Nasal cavity respiratory epithelium epithelial cell of viscerocranial mucosa (primary cell): Measurements from ENCODE around the gene TAF1D. TPM values are rescaled to one million over a fixed set of nuclear protein-coding genes. Genes with fewer than 3 reads are reported as not detected.

Experiments used
- total RNA-seq: library from RNA; depleted of rRNA; stranded (reverse); fragments of >200 nt; gene quantifications from 2 replicates; pipeline ENCODE4 v1.2.3, GENCODE V29; 2014

TAF1D gene
- 153 and 225 TPM in 2 replicates for total RNA-seq

DNA sequence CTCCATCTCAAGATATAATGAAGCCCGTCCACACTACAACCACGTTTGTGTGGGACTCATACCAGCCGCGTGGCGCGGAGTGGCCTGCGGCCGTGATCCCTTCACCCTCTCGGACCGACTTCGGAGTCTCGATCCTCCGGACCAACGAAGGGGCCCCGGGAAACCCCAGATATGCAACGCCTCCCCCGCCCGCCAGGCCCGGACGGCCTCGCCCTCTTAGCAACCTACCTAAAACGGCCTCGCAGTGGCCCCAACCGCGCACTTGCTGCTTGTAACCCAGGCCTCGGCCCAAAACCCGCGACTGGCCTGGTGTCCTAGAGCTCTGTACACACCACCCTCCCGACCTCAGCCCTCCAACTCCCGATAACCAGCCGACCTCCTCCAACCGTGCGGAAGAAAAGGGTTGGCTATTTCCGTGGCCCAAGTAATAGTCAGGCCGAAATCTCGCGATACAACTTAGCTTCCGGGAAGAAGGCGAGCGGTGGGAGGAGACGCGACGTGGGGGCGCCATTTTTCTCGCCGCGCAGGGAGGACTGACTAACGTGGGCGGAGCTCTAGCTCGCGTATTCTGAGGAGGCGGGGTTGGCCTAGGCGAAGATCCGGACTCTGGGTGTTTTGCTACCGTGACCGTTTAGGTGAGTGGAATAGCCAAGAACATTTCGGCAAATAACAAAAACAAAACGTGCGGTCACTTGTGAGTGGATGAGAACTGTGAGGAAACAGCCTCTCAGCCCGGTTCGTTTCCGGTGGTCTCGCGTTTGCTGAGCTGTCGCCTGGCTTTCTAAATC lies at the start of gene TAF1D, which contains the start of gene C11orf54:
TAF1D (minus strand) TSS at position 402 of the 788 bp plus-strand sequence. CDS start 2,191 bp downstream, outside the sequence.
C11orf54 (plus strand) TSS at position 579 of the 788 bp plus-strand sequence. CDS start 5,722 bp downstream, outside the sequence.

DNA sequence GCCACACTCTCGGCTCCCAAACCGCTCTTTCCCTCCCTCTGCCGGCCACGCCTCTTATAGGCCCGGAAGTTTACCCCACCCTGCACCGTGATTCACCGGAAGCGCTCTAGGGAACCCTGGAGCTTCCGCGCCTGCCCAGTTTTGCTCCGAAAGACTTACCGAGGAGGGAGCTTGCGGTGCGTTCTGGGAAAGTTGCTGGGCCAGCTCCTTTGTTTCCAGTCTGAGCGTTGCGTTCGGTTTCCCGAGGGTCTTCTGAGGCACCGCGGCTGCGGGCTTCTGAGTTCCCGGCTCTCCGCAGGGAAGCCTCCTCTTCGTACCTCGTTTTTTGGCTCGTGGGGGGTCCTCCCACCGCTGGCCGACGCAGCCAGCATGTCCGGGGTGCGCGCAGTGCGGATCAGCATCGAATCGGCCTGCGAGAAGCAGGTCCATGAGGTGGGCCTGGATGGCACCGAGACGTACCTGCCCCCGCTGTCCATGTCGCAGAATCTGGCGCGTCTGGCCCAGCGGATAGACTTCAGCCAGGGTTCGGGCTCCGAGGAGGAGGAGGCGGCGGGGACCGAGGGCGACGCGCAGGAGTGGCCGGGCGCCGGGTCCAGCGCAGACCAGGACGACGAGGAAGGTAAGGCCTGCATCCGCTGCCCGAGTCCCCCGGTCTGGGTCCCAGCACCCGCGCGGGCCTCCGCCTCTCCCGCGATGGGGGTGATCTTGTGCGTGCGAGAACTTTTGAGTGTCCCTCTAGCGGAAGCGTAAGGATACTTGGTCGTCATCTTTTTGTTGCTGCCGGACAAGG lies 43.0 kb upstream of the TAF1D start, which contains the start of gene MED17:
MED17 (plus strand) TSS at position 138 of the 790 bp plus-strand sequence; CDS start at position 370, 232 bp downstream.

Other genes with a start within 250 kb of the TAF1D start
- 1.4 and 6.0 TPM in 2 replicates for gene SMCO4, start 198.1 kb downstream of the TAF1D start, total RNA-seq
- gene CEP295, start 79.8 kb downstream of the TAF1D start, total RNA-seq = 9.2 and 14.3 TPM in 2 replicates
- 11.0 and 32.8 TPM in 2 replicates for gene C11orf54, start 177 bp upstream of the TAF1D start, total RNA-seq
- gene MED17, start 42.8 kb upstream of the TAF1D start, total RNA-seq = 23.9 and 37.7 TPM in 2 replicates
- under 0.01 and 0.43 TPM in 2 replicates for gene VSTM5, start 109.1 kb upstream of the TAF1D start, total RNA-seq